Activated CD4-positive, alpha-beta T cell treated with anti-CD3 and anti-CD28 coated beads, Interleukin-2, amount 50 U/mL, for 24 hours (primary cell): ENCODE results near the gene STOX2.
"Not testable (repeated sequence)": the region's sequence is repeated elsewhere in the genome, so short reads cannot be mapped to it uniquely, and the experiment has no call there.

Source experiments
- DNase-seq, 2 donors: peaks; one replicate each; pipeline ENCODE4 v3.0.0-alpha.2; 2020; ENCODE audit warnings: low read depth in 1 of 2, low spot score in 1 of 2

STOX2 gene

DNA sequence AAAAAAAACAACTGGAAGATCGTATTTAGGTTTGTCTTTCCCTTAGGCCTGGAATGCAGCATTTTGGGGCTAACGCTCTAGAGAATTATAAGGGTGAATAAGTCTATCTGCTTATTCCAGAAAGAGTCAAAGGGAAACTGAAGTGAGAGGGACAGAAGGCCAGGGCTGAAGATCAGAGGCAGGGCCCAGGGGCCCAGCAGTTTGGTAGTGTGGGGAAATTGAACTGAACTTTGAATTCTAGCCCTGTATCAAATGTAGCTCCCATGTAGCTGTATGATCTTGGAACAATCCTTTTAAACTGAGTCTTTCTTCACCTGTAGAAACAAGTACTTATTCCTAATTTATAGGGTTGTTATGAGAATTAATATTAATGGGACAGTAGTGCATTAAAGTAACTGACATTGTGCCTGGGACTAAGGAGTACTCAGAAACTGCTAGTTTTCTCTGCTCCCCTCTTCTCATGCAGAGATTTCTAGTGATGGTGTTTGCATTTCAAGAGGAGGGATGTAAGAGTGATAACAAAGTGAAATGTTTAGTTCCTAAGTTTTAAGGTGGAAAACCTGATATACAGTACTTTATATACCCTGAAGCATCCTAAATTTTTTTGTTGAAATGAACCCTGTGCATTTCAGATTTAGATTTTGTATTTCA is 30.4 kb downstream of the STOX2 start:
- DNase-seq, result no peak

DNA sequence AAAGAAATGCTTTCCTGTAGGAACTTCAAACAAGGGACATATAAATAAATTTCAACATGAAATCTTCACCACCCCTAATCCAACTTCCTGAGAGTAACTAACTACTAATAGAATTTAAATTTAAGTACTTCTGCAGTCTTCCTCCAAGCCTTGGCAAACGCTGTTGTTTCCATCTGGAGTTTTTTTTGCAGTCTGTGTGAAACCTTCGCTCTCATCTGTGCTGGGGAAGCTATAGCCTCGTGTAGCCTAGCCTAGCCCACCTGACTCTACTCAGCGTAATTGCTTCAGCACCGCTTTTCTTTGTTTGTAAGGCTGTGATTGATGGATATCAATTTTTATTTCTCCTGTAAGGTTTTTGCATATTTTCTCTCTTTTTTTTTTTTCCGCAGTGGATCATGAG is 30.9 kb downstream of the STOX2 start:
- no peak for DNase-seq

DNA sequence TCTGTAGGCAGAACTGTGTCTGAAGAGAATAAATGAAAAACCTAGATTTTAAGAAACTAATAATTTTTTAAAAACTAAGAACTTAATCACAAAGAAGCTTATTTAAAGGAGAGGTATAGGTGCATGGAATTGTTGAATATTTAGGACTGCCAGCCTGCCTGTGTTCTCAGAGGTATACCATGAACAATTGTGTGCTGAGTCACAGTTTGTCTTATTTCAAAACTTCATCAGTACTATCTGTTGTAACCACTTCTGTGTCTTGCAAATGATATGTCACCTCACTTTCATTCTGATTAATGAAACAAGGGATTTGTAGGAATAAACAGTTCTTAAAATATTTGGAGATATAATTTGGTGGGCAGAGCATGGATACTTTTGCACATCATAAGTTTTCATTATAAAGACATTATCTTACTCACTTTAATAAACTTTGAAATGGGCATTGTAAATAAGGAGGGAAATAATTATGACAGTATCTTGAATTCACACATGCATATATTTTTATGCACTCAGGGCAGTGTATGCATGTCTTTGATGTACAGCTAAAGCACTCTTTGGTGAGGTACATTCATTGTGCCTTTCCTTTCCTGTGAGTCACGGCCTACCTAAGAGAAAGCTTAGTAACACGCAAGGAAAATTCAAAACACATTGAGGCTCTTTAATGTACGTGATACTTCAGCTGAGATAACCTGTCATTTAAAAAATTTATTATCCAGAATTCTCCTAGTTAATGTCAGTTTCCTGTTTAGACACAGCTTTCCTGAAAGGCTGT is 31.7 kb downstream of the STOX2 start:
- no peak for DNase-seq

DNA sequence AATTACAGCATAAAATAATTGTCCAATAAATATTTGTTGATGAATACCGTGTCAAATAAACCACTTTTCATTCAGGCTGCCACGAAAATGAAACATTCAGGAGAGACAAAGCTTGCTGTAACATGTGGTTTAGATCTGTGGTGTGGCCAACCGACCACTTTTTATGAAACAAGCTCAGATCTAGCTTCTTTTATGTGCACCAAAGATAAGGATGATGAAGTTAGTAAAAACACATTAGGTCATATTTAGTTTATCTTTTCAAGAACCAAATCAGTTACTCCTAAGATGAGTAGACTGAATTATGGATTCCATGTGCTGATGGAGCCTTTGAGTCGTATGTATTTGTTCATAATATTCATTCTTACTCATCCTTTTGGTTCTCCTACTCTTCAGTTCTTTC is 35.8 kb downstream of the STOX2 start:
- DNase-seq, result no peak

DNA sequence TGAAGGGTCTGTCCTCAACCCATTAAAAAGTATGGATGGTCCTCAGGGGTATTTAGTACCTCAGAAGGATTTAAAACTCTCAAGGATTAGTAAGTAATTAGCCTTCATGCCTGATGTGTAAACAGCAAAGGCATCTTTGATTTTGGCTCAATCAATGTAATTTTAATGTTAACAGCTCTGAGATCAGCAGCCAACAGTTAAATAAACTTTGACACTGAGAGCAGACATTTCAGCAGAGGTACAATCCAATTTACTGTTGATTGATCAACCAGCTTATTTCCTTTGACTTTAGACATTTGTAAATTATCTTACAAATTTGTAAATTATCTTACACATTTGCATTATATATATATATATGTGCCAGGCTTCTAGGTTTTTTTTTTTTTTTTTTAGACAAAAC is 36.9 kb downstream of the STOX2 start:
- DNase-seq, result no peak

DNA sequence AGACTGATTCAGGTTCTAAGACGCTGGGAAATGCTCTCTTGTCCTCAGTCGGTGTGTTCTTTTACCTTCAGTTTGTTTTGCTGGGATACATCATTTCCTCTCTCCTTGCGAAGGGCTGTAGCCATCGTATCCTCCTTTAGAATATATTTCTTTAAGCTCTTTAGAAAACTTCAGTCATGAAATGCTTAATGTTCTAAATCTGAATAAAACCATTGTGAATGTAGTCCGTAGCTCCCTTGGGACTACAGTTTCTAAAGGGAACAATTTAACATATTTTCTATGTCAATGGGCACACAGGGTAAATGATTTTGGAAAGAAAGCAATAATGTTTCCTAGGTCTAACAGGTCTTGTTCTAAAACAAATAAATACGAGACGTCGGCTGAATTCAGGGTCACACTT is 40.6 kb downstream of the STOX2 start:
- DNase-seq, result no peak

DNA sequence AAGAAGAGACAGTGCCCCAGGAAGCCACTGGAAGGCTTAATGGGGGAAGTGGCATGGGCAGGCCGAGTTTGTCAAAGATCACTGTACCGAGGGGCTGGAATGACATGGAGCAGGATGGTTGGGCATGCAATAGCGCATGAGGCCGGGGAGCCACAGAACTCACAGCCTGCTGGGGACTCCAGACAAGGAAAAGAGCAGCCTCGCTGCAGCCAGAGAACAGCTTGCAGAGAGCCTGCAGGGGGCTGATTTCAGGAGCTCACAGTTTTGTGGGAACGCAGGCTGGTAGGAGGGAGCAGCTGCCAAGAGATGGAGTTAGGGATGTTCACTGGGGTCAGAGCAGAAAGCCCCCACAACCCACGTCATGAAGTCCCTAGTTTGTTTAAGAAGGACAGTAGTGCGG is 45.4 kb downstream of the STOX2 start:
- no peak for DNase-seq

DNA sequence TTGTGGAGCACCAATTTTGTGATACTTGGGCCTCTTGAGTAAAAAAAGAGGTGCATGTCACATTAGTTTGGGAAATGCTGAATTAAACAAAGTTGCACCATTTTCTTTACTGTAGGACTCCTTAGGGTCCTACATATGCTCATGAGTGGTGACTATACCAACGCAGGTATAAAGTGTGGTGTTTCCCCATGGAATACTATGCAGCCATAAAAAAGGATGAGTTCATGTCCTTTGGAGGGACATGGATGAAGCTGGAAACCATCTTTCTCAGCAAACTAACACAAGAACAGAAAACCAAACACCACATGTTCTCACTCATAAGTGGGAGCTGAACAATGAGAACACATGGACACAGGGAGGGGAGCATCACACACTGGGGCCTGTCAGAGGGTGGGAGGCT is 47.5 kb downstream of the STOX2 start:
- not testable (repeated sequence) for DNase-seq

DNA sequence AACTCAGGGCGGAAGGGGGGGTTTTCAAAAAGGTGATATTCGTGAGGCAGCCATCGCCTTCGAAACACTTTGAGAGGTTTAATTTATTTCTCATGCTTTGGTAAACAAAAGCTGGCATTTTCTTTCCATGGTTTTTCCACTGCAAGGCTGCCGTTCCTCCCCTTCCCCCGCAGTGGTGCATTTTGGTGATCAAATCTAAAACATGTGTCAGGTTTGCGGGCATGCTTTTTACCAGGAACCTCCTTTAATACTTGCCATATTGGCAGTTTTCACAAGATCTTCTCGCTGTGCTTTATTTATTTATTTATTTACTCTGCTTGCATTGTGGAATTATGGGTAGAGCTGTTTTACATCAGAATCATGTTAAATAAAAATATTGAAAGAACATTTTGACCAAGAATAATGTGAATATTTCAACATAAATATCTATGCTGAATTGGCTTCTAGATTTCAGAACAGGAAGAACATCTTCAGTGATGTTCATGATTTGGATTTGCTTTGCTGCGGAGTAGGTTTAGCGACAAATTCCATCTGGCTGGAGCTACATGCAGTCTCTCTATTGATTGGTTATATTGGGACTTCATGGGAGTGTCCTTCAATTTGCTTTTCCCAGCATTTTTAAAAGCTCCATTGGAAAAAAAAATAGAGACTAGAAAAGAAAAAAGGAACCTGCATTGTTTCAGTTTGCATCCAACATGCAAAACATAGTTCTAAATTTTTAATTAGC is 54.4 kb downstream of the STOX2 start:
- no peak for DNase-seq

DNA sequence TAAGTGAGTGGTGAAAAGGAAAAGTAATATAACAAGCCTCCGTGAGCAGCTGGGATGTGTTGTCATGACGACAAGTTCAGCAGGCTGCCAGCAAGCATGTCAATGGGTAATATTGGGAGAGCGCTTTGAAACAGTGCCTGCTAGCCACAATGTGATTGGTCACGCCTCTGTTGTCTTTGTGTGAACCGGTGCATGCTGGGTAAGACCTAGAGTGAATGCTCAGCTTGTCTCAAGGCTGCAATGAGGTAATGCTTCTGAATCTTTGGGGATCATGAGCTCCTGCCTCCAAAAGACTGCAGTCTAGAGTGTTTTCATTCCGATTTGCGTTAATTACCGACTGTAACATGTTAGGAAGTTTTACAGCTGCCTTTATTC is 54.9 kb downstream of the STOX2 start:
- no peak for DNase-seq

DNA sequence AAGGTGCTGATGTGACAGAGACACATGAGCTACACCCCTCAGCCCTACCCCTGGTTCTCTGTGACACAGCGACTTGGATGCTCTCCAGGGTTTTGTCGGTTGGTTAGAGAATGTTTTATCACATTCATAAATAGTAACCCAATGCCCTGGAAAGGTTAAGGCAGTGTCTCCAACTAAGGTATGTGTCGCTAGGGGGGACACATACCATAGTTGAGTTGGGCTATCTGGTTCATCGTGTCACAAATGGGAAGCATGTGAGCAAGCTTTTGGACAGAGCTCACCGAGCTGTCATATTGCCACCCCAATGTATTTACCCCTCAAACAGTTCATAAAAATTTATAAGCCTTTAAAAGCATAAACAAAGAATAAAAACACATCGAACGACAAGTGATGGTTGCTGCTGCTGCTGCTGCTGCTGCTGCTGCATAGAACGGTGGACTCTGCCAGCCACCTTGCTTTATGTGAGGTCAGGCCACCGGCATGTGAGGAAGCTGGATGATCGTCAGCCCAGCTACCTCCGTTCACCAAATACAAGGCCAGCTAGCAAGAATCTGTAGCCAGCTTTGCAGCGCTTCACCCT is 55.9 kb downstream of the STOX2 start:
- DNase-seq, result no peak

DNA sequence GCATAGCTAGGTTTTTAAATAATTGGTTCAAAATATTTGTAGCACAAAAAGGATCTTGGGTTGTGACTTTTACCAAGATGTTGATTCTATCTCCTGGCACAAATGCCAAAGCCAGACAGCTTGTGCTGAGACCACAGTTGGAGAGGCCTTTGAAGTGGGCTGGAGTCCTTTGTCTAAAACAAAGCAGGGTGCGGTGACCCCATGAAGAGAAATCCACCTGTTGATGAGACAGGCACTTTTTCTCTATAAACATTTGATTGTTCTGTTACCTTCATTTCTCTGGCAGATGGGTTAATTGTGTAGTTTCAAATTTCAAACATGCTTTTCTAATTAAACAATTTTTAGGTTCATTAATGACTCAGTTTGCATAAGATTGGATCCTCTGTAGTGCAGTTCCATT is 56.7 kb downstream of the STOX2 start:
- no peak for DNase-seq

DNA sequence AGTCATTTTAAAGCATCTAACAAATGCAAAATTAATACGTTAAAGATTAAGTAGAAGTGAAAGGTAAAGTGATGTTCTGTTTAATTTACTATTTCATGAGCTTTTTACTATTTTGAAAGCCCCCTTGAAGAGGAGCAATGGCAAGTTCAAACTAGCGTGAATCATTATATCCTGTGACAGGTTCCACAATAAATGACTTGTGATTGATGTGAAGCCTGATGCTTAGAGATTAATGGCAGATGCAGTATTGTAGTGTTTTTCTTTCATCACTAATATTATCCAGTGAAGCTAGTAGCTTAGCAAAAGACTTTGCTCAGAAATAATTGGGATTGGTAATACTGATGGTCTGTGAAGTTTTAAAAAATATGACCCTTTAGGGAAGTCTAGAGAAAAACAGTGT is 57.3 kb downstream of the STOX2 start:
- no peak for DNase-seq

DNA sequence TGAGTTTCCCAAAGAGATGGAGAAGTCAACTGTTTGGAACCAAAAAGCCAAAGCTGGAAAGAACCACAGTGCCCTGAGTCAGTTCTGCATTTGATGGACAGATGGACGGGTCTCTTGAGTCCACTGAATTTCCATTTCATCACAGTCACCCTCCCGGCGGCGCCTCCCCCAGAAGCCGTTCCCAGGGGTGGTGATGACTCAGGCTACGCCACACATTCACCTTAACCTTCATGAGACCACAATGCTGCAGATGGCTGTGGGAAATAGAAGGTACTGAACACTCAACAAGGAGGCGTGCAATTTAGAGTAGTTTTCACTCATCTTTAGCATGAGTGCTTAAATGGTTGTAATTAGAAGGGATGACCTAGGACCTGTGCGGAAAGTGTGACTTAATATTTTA is 61.3 kb downstream of the STOX2 start:
- DNase-seq, result no peak

DNA sequence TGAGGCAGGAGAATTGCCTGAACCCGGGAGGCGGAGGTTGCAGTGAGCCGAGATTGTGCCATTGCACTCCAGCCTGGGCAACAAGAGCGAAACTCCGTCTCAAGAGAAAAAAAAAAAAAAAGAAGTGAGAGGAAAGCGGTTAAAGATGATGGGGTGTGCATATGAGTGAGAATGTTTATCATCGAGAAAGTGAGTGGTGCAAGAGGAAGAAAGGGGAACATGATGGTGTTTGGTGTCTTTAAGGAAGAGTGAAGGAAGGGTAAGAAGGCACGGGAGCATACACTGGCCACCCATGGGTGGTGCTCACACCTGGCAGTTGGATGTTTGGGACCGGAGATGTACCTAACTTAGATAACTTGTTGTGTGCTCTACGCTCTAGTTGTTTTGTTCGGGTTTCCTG is 62.2 kb downstream of the STOX2 start:
- DNase-seq, result no peak

DNA sequence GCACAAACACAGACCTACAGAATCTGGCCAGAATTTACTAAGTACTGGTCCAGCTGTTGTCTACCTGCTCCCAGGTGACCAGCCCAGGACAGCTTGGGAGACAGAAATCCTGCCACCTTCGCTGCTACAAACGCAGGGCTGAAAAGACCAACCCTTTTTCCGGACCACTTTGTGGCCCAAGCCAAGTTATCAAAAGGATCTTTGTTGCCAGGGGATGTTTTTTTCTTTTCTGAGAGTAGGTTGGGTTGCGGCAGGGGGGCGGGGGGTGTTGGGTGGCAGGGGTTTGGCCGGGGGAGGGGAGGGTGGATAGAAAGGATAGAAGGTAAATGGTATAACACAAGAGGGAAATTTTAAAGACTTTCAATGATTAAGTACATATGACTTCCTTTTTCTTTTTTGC is 63.4 kb downstream of the STOX2 start:
- DNase-seq, result no peak

DNA sequence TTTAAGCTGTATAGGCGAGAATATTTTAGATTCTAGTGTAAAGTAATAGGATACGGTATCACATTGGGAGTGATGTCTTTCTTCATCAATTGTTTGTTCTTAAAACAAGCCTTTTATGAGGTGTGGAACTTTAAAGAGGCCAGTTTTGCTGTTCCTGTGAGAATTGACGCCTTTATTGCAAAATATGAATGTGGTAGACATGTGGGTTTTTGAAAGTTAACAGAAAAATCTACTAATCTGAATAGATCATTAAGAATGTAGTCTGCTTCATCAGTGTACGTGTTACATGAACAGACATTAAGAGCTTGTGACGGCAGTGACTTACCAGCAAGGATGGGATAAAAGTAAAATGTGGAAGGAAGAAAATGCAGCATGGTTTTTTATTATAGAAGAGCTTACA is 63.8 kb downstream of the STOX2 start:
- no peak for DNase-seq

DNA sequence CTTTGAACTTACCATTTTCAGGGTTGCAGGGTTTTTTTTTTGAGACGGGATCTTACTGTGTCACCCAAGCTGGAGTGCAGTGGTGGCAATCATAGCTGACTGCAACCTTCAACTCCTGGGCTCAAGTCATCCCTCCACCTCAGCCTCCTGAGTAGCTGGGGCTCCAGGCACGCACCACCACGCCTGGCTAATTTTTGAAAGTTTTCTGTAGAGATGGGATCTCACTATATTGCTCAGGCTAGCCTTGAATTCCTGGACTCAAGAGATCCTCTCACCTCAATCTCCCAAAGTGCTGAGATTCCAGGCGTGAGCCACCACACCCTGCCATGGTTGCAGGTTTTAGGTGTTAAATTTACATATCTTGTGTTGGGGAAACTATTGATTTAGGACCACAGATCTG is 64.5 kb downstream of the STOX2 start:
- no peak for DNase-seq

DNA sequence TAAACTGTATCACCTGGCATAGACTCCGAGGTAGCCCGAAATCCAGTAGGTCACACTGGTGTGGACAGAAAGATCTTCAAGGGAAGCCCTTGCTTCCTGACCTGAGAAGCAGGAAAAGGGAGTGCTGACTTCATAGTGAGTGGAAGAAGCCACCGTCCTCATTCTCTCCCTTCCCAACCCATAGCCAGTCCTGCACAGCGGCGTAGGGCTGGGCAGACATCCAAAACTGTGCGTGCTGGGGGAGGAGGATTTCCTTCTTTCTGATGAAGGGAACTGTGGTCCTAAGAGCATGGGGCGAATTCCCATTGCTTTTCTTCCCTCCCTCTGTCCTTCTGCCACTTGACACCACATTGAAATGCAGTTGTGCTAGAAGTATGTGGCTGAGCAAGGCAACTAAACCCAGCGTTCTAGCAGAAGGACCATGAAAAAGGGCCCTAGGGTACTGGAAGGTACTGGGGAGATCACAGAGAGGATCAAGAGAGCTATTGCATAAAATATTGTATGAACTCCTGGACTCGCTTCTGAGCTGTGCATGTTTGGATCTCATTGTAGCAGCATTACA is 66.9 kb downstream of the STOX2 start:
- DNase-seq, result no peak

DNA sequence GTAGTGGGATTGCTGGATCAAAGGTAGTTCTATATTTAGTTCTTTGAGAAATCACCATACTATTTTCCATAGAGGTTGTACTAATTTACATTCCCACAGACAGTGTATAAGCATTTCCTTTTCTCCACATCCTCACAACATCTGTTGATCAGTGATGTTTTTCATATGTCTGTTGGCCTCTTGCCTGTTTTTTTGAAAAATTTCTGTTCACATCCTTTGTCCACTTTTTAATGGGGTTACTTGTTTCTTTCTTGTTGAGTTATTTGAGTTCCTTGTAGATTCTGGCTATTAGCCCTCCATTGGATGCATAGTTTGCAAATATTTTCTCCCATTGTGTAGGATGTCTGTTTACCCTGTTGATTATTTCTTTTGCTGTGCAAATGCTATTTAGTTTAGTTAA is 72.6 kb downstream of the STOX2 start:
- DNase-seq, result no peak

DNA sequence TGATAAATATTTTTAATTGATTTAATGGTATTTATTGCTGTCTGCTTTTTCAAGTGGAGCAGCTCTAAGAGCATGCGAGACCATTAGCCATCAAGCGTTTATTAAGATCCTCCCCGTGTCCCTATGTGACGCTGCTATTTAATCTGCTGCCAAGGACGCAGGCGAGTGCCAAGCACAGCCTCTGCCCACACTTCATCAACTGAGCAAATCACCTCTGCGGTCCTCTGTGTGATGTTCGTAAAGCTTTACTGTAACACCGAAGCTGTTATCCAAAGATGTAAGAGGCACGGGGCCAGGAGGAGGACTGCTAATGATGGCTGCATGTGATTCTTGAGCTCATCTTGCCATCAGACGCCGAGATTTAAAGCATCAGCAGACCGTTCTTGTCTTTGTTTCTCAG is 79.5 kb downstream of the STOX2 start:
- no peak for DNase-seq

DNA sequence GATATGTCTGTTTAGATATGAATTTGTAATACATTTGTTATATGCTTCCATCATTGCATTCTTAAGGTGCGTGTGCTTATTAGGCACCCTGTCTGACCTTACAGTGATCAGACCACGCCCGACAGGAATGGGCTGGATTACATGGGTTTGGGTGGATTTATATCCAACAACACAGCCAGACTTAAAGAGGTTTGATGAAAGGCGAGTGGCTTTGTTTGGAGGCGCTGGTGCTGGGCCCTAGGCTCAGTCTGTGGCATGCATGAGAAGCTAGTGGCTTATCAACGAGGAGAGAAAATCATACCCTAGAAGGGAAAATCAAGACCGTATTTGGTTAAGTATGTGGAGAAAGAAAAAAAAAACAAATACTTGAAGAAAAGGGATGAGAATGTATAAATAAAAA is 80.7 kb downstream of the STOX2 start:
- no peak for DNase-seq
